Hepatocyte (in vitro differentiated cells): ENCODE results near the gene TMEM272.

Source experiments
- EZH2 ChIP-seq: fragments of 200-600 bp; sonication (generic); IDR thresholded peaks from 2 replicates; pipeline ENCODE4 v1.6.1; 2016; ENCODE audit warnings: antibody characterized with exemption, mild to moderate bottlenecking, borderline replicate concordance
- TF ChIP-seq, protein P1 (sequence below): fragments of 200-600 bp; sonication (generic); IDR thresholded peaks from 2 replicates; pipeline ENCODE4 v1.5.1; 2016; ENCODE audit warnings: antibody characterized with exemption, mild to moderate bottlenecking; ENCODE audit not compliant: poor library complexity

DNA sequence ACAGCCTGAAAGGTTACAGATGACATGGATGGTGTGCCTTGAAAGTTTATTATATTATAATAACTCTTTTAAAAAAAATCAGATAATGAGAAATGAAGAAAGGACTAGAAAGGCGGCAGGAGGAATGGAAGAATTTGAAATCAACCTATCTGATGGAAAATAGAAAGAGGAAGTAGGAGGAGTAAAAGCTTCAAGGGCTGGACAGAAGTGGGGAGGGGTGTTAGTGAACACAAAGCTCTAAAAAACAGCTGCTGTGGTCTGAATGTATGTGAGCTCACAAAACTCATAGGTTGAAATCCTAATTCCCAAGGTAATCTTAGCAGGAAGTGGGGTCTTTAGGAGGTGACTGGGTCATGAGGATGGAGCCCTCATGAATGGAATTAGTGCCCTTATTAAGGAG, 36.3 kb upstream of the TMEM272 start:
- TF ChIP-seq, protein P1, sequence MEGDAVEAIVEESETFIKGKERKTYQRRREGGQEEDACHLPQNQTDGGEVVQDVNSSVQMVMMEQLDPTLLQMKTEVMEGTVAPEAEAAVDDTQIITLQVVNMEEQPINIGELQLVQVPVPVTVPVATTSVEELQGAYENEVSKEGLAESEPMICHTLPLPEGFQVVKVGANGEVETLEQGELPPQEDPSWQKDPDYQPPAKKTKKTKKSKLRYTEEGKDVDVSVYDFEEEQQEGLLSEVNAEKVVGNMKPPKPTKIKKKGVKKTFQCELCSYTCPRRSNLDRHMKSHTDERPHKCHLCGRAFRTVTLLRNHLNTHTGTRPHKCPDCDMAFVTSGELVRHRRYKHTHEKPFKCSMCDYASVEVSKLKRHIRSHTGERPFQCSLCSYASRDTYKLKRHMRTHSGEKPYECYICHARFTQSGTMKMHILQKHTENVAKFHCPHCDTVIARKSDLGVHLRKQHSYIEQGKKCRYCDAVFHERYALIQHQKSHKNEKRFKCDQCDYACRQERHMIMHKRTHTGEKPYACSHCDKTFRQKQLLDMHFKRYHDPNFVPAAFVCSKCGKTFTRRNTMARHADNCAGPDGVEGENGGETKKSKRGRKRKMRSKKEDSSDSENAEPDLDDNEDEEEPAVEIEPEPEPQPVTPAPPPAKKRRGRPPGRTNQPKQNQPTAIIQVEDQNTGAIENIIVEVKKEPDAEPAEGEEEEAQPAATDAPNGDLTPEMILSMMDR: no peak
- no peak for TF ChIP-seq EZH2
